AG20443 (cell line): ENCODE results near the gene OCSTAMP.

ENCODE experiments used
- DNase-seq: peaks from one replicate; pipeline ENCODE4 v3.0.0; 2012; ENCODE audit warnings: low spot score, mixed read lengths

Gene OCSTAMP

GRCh38 chr20:46550461-46550860 lies at the start of gene OCSTAMP:
TSS of gene OCSTAMP (minus strand) at chr20:46550654. CDS start at chr20:46550560, 94 bp downstream.
- DNase-seq = no peak

- DNase-seq = no peak
These were observed 49.0 kb upstream of the OCSTAMP start for GRCh38 chr20:46599227-46599987.

- no peak for DNase-seq
These were observed 45.5 kb upstream of the OCSTAMP start for GRCh38 chr20:46595933-46596332.

GRCh38 chr20:46594725-46595124 lies 44.3 kb upstream of the OCSTAMP start:
- DNase-seq = no peak

- no peak for DNase-seq
These were observed 42.3 kb upstream of the OCSTAMP start for GRCh38 chr20:46592580-46593362.

- DNase-seq = no peak
These were observed 40.0 kb upstream of the OCSTAMP start for GRCh38 chr20:46590443-46590842.

- no peak for DNase-seq
These were observed 38.4 kb upstream of the OCSTAMP start for GRCh38 chr20:46588532-46589511.

GRCh38 chr20:46587986-46588385 lies 37.5 kb upstream of the OCSTAMP start:
- no peak for DNase-seq

- DNase-seq = no peak
These were observed 36.3 kb upstream of the OCSTAMP start for GRCh38 chr20:46586724-46587123.

- no peak for DNase-seq
These were observed 34.1 kb upstream of the OCSTAMP start for GRCh38 chr20:46584508-46584907.

- DNase-seq = no peak
These were observed 33.2 kb upstream of the OCSTAMP start for GRCh38 chr20:46583411-46584214.

- no peak for DNase-seq
These were observed 32.2 kb upstream of the OCSTAMP start for GRCh38 chr20:46582648-46583047.

- DNase-seq = no peak
These were observed 30.9 kb upstream of the OCSTAMP start for GRCh38 chr20:46581391-46581790.

- DNase-seq = no peak
These were observed 30.3 kb upstream of the OCSTAMP start for GRCh38 chr20:46580613-46581205.

- no peak for DNase-seq
These were observed 28.3 kb upstream of the OCSTAMP start for GRCh38 chr20:46578745-46579144.

GRCh38 chr20:46576774-46577395 lies 26.4 kb upstream of the OCSTAMP start:
- no peak for DNase-seq

- DNase-seq = no peak
These were observed 25.5 kb upstream of the OCSTAMP start for GRCh38 chr20:46575937-46576461.

- DNase-seq = no peak
These were observed 24.9 kb upstream of the OCSTAMP start for GRCh38 chr20:46575394-46575793.

- DNase-seq = no peak
These were observed 23.5 kb upstream of the OCSTAMP start for GRCh38 chr20:46573788-46574584.
